ENCODE results near the gene CREB5. TPM values are rescaled to one million over a fixed set of nuclear protein-coding genes. Genes with fewer than 3 reads are reported as not detected.

The CREB5 gene
- total RNA-seq, 1 donor from 2014 or later = 25.7 TPM

DNA sequence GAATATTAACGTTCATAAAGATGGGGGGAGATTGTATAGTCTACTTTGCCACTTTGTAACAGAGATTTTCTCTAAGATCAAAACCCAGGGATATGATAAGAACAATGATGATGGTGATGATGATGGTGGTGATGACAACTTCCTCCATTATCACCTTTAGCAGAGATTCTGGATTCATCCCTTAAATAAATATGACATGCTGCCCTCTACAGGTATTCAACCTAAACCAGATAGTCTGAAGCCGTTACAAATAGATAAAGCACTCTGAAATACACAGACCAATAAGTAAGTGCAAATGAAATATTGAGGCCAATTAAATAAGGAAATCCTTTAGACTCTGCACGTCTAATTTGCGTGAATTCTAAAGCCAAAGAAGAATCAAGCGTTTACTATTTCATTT, 211.5 kb downstream of the CREB5 start:
- no peak for DNase-seq (ENCODE audit: low read depth)

DNA sequence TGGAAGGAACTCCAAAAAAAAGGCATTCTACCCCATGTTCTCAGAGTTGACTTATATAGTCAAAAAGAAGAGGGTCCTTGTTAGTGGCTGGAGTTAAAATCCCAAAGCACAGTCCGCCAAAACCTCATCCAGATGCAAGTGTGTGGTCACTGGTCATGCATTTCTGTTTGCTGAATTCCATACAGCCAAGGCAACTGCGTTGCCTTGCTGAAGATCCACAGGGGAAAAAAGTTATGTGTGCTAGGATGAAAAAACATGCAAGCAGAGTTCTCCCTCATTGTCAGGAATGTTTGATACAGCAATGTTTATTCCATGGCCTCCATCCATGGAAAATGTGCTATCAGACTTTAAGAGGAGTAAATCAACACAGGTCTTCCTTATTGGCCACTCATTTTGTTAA, 213.1 kb downstream of the CREB5 start:
- H3K4me3 ChIP-seq (ENCODE audit: low read depth, low read length) = no peak overlapping the region
- DNase-seq (ENCODE audit: low read depth) = no peak
- TF ChIP-seq, protein P1, sequence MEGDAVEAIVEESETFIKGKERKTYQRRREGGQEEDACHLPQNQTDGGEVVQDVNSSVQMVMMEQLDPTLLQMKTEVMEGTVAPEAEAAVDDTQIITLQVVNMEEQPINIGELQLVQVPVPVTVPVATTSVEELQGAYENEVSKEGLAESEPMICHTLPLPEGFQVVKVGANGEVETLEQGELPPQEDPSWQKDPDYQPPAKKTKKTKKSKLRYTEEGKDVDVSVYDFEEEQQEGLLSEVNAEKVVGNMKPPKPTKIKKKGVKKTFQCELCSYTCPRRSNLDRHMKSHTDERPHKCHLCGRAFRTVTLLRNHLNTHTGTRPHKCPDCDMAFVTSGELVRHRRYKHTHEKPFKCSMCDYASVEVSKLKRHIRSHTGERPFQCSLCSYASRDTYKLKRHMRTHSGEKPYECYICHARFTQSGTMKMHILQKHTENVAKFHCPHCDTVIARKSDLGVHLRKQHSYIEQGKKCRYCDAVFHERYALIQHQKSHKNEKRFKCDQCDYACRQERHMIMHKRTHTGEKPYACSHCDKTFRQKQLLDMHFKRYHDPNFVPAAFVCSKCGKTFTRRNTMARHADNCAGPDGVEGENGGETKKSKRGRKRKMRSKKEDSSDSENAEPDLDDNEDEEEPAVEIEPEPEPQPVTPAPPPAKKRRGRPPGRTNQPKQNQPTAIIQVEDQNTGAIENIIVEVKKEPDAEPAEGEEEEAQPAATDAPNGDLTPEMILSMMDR (conservative IDR thresholded peaks at IDR 0.05; ENCODE audit: low read depth, low read length) = no peak

More for the DNA sequence above, 211.5 kb downstream of the CREB5 start:
- TF ChIP-seq, protein P1 (conservative IDR thresholded peaks at IDR 0.05; ENCODE audit: low read depth, low read length) = peak; percentile 44
- no peak overlapping the region for H3K4me3 ChIP-seq (ENCODE audit: low read depth, low read length)

DNA sequence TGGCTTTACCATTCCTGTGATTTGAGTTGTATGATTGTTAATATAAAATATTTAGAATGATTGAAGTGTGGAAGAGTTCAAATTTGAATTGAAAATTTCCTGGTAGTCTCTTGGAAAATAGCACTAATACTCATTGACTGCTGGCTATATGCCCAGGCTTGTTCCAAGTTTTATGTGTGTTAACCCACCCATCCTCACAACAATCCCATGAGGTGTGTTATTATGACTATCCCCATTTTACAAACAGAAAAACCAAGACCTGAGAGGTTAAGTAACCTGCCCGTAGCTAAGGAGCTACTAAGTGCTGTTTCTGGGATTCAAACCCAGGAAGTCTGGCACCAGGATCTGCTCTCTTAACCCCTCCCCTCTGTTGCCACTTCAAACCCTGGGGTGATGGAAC, 213.9 kb downstream of the CREB5 start:
- no peak overlapping the region for H3K4me3 ChIP-seq (ENCODE audit: low read depth, low read length)
- TF ChIP-seq, protein P1 (conservative IDR thresholded peaks at IDR 0.05; ENCODE audit: low read depth, low read length) = no peak
- no peak for DNase-seq (ENCODE audit: low read depth)

DNA sequence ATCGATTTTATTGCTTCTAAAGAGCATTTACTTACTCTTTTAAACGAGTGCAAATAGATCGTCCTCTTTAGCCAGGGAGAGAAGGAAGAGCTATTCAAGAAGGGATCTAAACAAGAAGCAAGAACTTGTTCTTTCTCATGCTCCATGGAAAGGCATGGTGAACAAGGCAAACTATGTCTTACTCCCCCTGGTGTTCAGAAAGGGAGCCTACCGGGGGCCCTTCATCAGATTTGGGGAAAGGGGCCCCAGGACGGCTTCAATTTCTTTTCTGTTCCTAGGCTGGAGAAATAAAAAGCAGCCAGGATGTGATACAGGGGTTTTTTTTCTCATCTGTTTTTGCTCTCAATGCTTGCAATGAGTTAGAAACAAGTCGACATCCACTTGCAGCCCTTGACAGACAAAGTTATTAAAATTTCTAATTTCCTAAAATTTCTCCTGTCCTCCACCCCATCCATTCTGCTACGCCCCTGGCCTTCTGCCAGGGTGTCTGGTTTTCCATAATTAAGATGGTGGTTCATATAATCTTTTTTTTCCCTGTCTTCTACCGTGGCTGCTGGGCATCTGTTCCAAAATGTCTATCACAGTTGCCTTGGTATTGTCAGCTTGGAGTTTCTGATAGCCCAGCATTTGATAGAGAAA, 214.4 kb downstream of the CREB5 start:
- TF ChIP-seq, protein P1 (conservative IDR thresholded peaks at IDR 0.05; ENCODE audit: low read depth, low read length) = peak; percentile 77
- H3K4me3 ChIP-seq (ENCODE audit: low read depth, low read length) = no peak overlapping the region
- no peak for DNase-seq (ENCODE audit: low read depth)

DNA sequence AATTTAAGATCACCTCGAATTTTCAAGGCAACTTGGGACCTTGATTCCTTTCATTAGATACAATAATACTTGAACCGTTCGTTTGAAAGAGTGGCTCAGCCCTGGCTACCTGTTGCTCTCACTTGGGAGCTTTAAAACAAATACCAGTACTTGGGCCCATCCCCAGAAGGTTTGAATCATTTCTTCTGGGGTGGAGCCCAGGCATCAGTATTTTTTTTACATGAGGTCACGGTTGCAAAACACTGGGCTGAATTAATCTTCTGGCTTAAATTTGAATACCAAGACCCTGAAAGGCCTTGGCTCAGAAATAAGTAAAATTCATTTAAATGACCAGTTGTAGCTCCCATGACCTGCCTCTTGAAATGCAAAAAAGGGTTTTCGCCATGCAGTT, 214.9 kb downstream of the CREB5 start:
- TF ChIP-seq, protein P1 (conservative IDR thresholded peaks at IDR 0.05; ENCODE audit: low read depth, low read length) = no peak
- H3K4me3 ChIP-seq (ENCODE audit: low read depth, low read length) = no peak overlapping the region
- no peak for DNase-seq (ENCODE audit: low read depth)

DNA sequence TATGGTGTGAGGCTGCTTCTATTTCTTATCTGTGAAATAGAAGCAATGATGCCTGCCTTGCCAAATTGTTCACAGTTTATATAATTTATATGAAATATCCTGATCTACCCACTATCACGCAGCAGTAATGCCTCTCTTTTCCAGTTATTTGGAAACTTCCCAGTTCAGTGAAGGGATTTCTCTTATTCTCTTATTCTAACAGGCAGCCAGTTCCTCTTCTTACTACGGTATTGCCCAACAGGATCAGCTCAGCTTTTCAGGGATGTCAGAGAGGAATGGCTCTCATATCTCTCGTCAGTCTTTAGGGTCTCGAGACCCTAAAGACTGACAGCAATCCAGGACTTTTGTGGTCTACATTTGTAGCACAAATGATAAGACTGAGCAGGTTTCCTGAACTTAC, 215.6 kb downstream of the CREB5 start:
- H3K4me3 ChIP-seq (ENCODE audit: low read depth, low read length) = no peak overlapping the region
- TF ChIP-seq, protein P1 (conservative IDR thresholded peaks at IDR 0.05; ENCODE audit: low read depth, low read length) = no peak
- DNase-seq (ENCODE audit: low read depth) = no peak

DNA sequence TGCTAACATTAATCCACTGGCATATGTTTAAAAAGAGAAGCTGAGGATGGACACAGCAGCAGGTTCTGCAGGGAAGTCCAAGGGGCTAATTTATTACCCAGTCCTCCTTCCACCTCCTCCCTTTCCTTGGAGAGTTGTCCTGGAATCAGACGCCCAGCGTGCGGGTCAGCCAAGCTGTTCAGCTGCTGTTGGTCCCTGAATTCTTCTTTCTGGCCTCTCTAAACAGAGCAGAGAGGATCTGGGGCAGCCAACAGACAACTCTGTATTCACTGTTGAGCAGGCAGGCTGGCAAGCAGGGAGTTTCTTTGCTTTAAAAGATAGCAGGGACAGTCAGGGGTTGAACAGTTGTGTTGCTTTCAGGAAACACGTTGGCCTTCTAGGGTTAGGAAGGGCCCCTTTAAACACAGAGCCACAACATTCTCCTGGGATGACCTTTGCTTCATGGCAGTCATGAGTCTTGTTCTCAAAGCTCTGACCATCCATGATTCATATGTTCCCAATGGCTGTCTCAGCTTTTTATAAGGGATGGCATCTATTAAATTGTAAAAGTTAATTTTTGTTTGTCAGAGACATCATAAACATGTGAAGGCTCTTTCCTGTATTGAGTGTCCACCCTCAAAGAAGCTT, 217.0 kb downstream of the CREB5 start:
- H3K4me3 ChIP-seq (ENCODE audit: low read depth, low read length) = no peak overlapping the region
- DNase-seq (ENCODE audit: low read depth) = peak; percentile 47
- TF ChIP-seq, protein P1 (conservative IDR thresholded peaks at IDR 0.05; ENCODE audit: low read depth, low read length) = no peak
